HCT116 (cell line): ENCODE measurements around the gene SH3RF2. TPM values are rescaled to one million over a fixed set of nuclear protein-coding genes. Genes with fewer than 3 reads are reported as not detected.

Experiments
- ATAC-seq: fragments of 200-7000 bp; cut with Tn5 transposase; 2 replicates; pipeline ENCODE4 v1.9.1; 2020; ENCODE audit warnings: mild to moderate bottlenecking, moderate library complexity
- BruUV-seq: library from RNA; stranded (reverse); fragments of 400-500 nt; replicated peaks from 2 replicates; lab custom pipeline; 2021; lab: Mats Ljungman, UMichigan
- CTCF ChIA-PET: fragments of 300-600 bp; sonication (Branson Sonifier 250); formaldehyde crosslinking; loops from one replicate; lab custom pipeline; 2021; ENCODE audit warnings: antibody characterized with exemption; lab: Charles Lee
- POLR2A ChIA-PET: fragments of 300-600, 350-600 bp; sonication (Branson Sonifier 250); formaldehyde crosslinking; loops from one replicate; lab custom pipeline; 2021; ENCODE audit warnings: antibody characterized with exemption; lab: Charles Lee
- RAD21 ChIA-PET, 2 experiments: fragments of 300-600 bp; sonication (Branson Sonifier 250); formaldehyde crosslinking; loops; one replicate each; lab custom pipeline; 2023; ENCODE audit warnings: low total read pairs in 2 of 2; ENCODE audit not compliant: uncharacterized antibody in 2 of 2, unreplicated experiment in 2 of 2, low non-redundant PET in 1 of 2; lab: Charles Lee
- DNase-seq: peaks from one replicate; pipeline ENCODE4 v3.0.0-alpha.2; 2010; ENCODE audit warnings: low read depth, low spot score
- H2AFZ ChIP-seq: fragments of 200-600 bp; shearing (Covaris generic), sonication (generic); 2 replicates; pipeline ENCODE4 v1.6.1; 2017; ENCODE audit warnings: low read depth, mixed run types, mixed read lengths, antibody characterized with exemption, low read length; ENCODE audit not compliant: poor library complexity, severe bottlenecking
- H3K27ac ChIP-seq: 2 replicates; pipeline ENCODE4 v1.5.1; 2012; ENCODE audit warnings: low read depth, low read length
- H3K27me3 ChIP-seq: fragments of 200-600 bp; sonication (generic); 2 replicates; pipeline ENCODE4 v1.6.1; 2016; ENCODE audit warnings: mixed run types, low read length, mixed read lengths; ENCODE audit not compliant: insufficient read depth
- H3K36me3 ChIP-seq, 2 experiments: fragments of 200-500 bp in 1 of 2; fragments of 200-600 bp in 1 of 2; sonication (Bioruptor generic) in 1 of 2; sonication (generic) in 1 of 2; 2 replicates each; pipeline versions ENCODE4 v1.5.1 to v1.6.1; 2014 to 2016; ENCODE audit warnings: low read length in 2 of 2, inconsistent platforms in 1 of 2, mixed read lengths in 1 of 2, mixed run types in 1 of 2; ENCODE audit not compliant: insufficient read depth in 2 of 2, control insufficient read depth in 1 of 2
- H3K4me1 ChIP-seq, 2 experiments: fragments of 200-600 bp in 1 of 2; sonication (generic) in 1 of 2; 2 replicates each; pipeline versions ENCODE4 v1.5.1 to v1.6.1; 2012 to 2017; ENCODE audit warnings: low read length in 2 of 2, inconsistent platforms in 1 of 2, mild to moderate bottlenecking in 1 of 2, mixed read lengths in 1 of 2, mixed run types in 1 of 2, moderate library complexity in 1 of 2; ENCODE audit not compliant: insufficient read depth in 2 of 2, control insufficient read depth in 1 of 2
- H3K4me2 ChIP-seq: fragments of 200-600 bp; sonication (generic); 2 replicates; pipeline ENCODE4 v1.6.1; 2017; ENCODE audit warnings: mixed run types, low read length, mixed read lengths
- H3K4me3 ChIP-seq, 2 experiments: fragments of 200-600 bp in 1 of 2; sonication (generic) in 1 of 2; replicated peaks in 1 of 2; 2 replicates each; pipeline ENCODE4 v1.5.1; 2011 to 2016; ENCODE audit warnings: low read length in 2 of 2, control low read depth in 1 of 2, low read depth in 1 of 2, mild to moderate bottlenecking in 1 of 2, mixed read lengths in 1 of 2, mixed run types in 1 of 2
- H3K79me2 ChIP-seq: fragments of 200-600 bp; sonication (generic); 2 replicates; pipeline ENCODE4 v1.6.1; 2017; ENCODE audit warnings: mild to moderate bottlenecking, mixed run types, low read length, moderate library complexity, mixed read lengths; ENCODE audit not compliant: insufficient read depth
- H3K9ac ChIP-seq: fragments of 200-600 bp; sonication (generic); 2 replicates; pipeline ENCODE4 v1.6.1; 2016; ENCODE audit warnings: low read length, mixed read lengths
- H3K9me2 ChIP-seq: fragments of 200-600 bp; sonication (generic), shearing (Covaris generic); 2 replicates; pipeline ENCODE4 v1.6.1; 2017; ENCODE audit warnings: mixed run types, mild to moderate bottlenecking, moderate library complexity; ENCODE audit not compliant: insufficient read depth
- H3K9me3 ChIP-seq, 2 experiments: fragments of 200-500 bp in 1 of 2; fragments of 200-600 bp in 1 of 2; sonication (Bioruptor generic) in 1 of 2; sonication (generic) in 1 of 2; 2 replicates each; pipeline ENCODE4 v1.6.1; 2014 to 2017; ENCODE audit warnings: low read length in 2 of 2, mixed read lengths in 2 of 2, inconsistent platforms in 1 of 2, low read depth in 1 of 2, mild to moderate bottlenecking in 1 of 2, mixed run types in 1 of 2, moderate library complexity in 1 of 2; ENCODE audit not compliant: control insufficient read depth in 1 of 2, insufficient read depth in 1 of 2
- H4K20me1 ChIP-seq: fragments of 200-600 bp; sonication (generic), shearing (Covaris generic); 2 replicates; pipeline ENCODE4 v1.6.1; 2017; ENCODE audit warnings: mixed run types, mild to moderate bottlenecking, moderate library complexity; ENCODE audit not compliant: insufficient read depth
- POLR2A ChIP-seq: IDR thresholded peaks from 2 replicates; pipeline ENCODE4 v1.7.0; 2011; ENCODE audit warnings: borderline replicate concordance; ENCODE audit not compliant: insufficient read depth, insufficient read length; ENCODE audit errors: extremely low read depth
- RAD21 ChIP-seq: IDR thresholded peaks from 2 replicates; pipeline ENCODE4 v1.6.1; 2012; ENCODE audit warnings: low read depth, mild to moderate bottlenecking
- TCF7L2 ChIP-seq: IDR thresholded peaks from 2 replicates; pipeline ENCODE4 v1.7.0; 2011; ENCODE audit warnings: borderline replicate concordance, inconsistent platforms; ENCODE audit not compliant: insufficient read depth, insufficient read length; ENCODE audit errors: extremely low read depth
- intact Hi-C: fragments of 100-400 bp; cut with micrococcal nuclease; formaldehyde crosslinking; loops from 2 replicates; pipeline ENCODE4 v1.10.0; 2022
- total RNA-seq: library from RNA; stranded (reverse); gene quantifications from one replicate; pipeline ENCODE4 v1.2.1, GENCODE V29; 2021; ENCODE audit not compliant: unreplicated experiment
- TF ChIP-seq, protein P1 (sequence below), 3 experiments: fragments of 200-600 bp in 1 of 3; sonication (generic) in 1 of 3; IDR thresholded peaks in 2 of 3; conservative IDR thresholded peaks in 1 of 3; 2 replicates each; pipeline ENCODE4 v1.5.1; 2012 to 2017; ENCODE audit warnings: low read depth in 2 of 3, low read length in 2 of 3, antibody characterized with exemption in 1 of 3, borderline replicate concordance in 1 of 3, control low read depth in 1 of 3, mild to moderate bottlenecking in 1 of 3, mixed read lengths in 1 of 3, mixed run types in 1 of 3, moderate library complexity in 1 of 3; ENCODE audit not compliant: insufficient read depth in 1 of 3

SH3RF2 gene
- total RNA-seq, 1 experiment from 2014 or later, result 14.3 TPM

DNA sequence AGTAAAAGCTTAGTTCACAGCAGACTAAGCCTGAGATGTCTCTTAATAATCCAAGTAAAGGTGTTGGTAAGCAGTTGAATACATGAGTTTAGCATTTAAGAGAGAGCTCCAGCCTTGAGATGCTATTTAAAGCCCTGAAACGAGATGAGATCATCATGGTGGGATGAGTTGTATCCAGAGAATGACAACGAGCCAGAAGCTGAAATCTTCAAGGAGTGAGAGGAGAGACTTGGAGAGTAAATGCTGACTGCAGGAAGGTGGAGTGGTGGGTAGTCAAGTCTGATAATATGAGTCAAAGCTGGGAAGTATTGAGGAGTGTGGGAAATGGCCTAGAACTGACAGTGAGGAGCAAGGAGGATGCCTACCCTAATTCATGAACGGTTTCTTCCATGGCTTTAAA, 115.3 kb downstream of the SH3RF2 start:
- Histone ChIP-seq H3K36me3 (no peaks in the 10 kb centered on the region), H3K9me2 (no peaks in the 10 kb centered on the region), H3K4me2 (no peak overlapping the region), H3K9me3 (no peaks in the 10 kb centered on the region), H3K9ac (no peak overlapping the region), H3K4me3 (no peak overlapping the region), H3K79me2 (no peaks in the 10 kb centered on the region), H3K4me1 (peaks cover 18 to 20% of the 10 kb centered on the region in 2 experiments), H4K20me1 (no peaks in the 10 kb centered on the region), H3K27me3 (no peaks in the 10 kb centered on the region), H2AFZ (no peak overlapping the region), H3K27ac (no peak overlapping the region)
- BruUV-seq, result no TSS peak
- ChIA-PET CTCF (interaction anchor here (1.3 to 1.5 kb wide), 2 partner anchors 354 to 370 kb away, joined by 3 to 4 read pairs; no protein-coding TSS in a partner anchor), RAD21 (interaction anchor here in 1 of 2 experiments (0.7 kb wide), 1 partner anchor 237 kb away, joined by 3 read pairs; no protein-coding TSS in a partner anchor), POLR2A (no interaction called here)
- no peak for TF ChIP-seq TCF7L2
- ATAC-seq (no peak), DNase-seq (no peak)
- intact Hi-C loops, result loop anchor here (10.0 kb wide), 2 partner anchors 373 to 707 kb away; no protein-coding TSS in a partner anchor

DNA sequence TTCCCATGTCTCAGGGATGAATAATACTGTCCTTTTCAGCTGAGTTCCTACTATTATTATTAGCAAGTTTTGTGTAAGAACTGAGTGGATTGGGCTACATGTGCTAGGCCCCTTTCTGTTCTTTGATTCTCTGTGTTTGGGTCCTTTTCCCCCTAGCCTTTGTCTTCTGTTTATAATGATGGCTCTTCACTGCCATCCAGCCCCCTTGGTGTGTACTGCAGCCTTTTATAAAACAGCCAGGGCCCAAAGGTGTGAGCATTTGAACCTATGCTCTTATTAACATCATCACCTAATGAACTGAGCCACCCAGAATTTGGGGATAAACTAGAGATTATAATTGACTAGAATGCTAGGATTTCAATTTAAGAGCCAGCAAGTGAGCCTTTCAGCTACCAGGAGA, 116.4 kb downstream of the SH3RF2 start:
- BruUV-seq, result no TSS peak
- ChIA-PET RAD21 (no interaction called here), CTCF (no interaction called here), POLR2A (no interaction called here)
- peaks cover 10% of the 10 kb centered on the region in 2 experiments; a peak in 3 of 4 replicates for H3K4me1 ChIP-seq
- H3K4me2 ChIP-seq, result no peak overlapping the region
- no peaks in the 10 kb centered on the region for H3K36me3 ChIP-seq
- H3K27ac ChIP-seq, result no peak overlapping the region
- no peaks in the 10 kb centered on the region for H4K20me1 ChIP-seq
- no peaks in the 10 kb centered on the region for H3K27me3 ChIP-seq
- no peaks in the 10 kb centered on the region for H3K9me2 ChIP-seq
- intact Hi-C loops, result loop anchor here (10.0 kb wide), 2 partner anchors 372 to 708 kb away; no protein-coding TSS in a partner anchor
- ATAC-seq (peak; percentile 77), DNase-seq (no peak)
- H3K9me3 ChIP-seq, result no peaks in the 10 kb centered on the region
- no peaks in the 10 kb centered on the region for H3K79me2 ChIP-seq
- TF ChIP-seq, protein P1, sequence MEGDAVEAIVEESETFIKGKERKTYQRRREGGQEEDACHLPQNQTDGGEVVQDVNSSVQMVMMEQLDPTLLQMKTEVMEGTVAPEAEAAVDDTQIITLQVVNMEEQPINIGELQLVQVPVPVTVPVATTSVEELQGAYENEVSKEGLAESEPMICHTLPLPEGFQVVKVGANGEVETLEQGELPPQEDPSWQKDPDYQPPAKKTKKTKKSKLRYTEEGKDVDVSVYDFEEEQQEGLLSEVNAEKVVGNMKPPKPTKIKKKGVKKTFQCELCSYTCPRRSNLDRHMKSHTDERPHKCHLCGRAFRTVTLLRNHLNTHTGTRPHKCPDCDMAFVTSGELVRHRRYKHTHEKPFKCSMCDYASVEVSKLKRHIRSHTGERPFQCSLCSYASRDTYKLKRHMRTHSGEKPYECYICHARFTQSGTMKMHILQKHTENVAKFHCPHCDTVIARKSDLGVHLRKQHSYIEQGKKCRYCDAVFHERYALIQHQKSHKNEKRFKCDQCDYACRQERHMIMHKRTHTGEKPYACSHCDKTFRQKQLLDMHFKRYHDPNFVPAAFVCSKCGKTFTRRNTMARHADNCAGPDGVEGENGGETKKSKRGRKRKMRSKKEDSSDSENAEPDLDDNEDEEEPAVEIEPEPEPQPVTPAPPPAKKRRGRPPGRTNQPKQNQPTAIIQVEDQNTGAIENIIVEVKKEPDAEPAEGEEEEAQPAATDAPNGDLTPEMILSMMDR (IDR thresholded peaks at IDR 0.05 in 2 of 3, conservative IDR thresholded peaks at IDR 0.05 in 1 of 3; ENCODE audit: borderline replicate concordance in 1 of 3, insufficient read depth in 1 of 3, low read depth in 2 of 3, low read length in 2 of 3), result peak; percentile 31 to 62 (median 61); a peak in 5 of 6 replicates
- no peak for TF ChIP-seq POLR2A
- TF ChIP-seq RAD21, result peak; percentile 66
- no peak overlapping the region for H2AFZ ChIP-seq
- no peak overlapping the region for H3K9ac ChIP-seq
- H3K4me3 ChIP-seq, result no peak overlapping the region
